Activated CD8-positive, alpha-beta T cell treated with anti-CD3 and anti-CD28 coated beads, Interleukin-2, amount 10 ng/mL, durations not matched to agents 7 days and 5 days (primary cell): ENCODE measurements around the gene PRKG1. TPM values are rescaled to one million over a fixed set of nuclear protein-coding genes. Genes with fewer than 3 reads are reported as not detected.
"Not testable (repeated sequence)": the region's sequence is repeated elsewhere in the genome, so short reads cannot be mapped to it uniquely, and the experiment has no call there.

Source experiments
- ATAC-seq: fragments of 150-1000 bp; cut with Tn5 transposase; one replicate; pipeline ENCODE4 v1.10.0; 2021; ENCODE audit warnings: moderate library complexity
- CTCF ChIA-PET: fragments of 350-600 bp; sonication (Branson Sonifier 250); formaldehyde crosslinking; loops from one replicate; lab custom pipeline; 2021; ENCODE audit warnings: antibody characterized with exemption; lab: Charles Lee
- POLR2A ChIA-PET: fragments of 350-600 bp; sonication (Branson Sonifier 250); formaldehyde crosslinking; loops from one replicate; lab custom pipeline; 2021; ENCODE audit warnings: antibody characterized with exemption; lab: Charles Lee
- DNase-seq: peaks from one replicate; pipeline ENCODE4 v3.0.0-alpha.2; 2020
- H3K27ac Mint-ChIP-seq: one replicate; pipeline ENCODE4 v1.8.0; 2021; ENCODE audit warnings: mild to moderate bottlenecking, mixed read lengths
- H3K27me3 Mint-ChIP-seq: one replicate; pipeline ENCODE4 v1.8.0; 2021; ENCODE audit warnings: low read depth, mixed read lengths
- H3K36me3 Mint-ChIP-seq: one replicate; pipeline ENCODE4 v1.8.0; 2021; ENCODE audit warnings: low read depth, mixed read lengths
- H3K4me1 Mint-ChIP-seq: one replicate; pipeline ENCODE4 v1.8.0; 2021; ENCODE audit warnings: low read depth, mixed read lengths
- H3K4me3 Mint-ChIP-seq: one replicate; pipeline ENCODE4 v1.8.0; 2021; ENCODE audit warnings: mild to moderate bottlenecking, mixed read lengths
- H3K9me3 Mint-ChIP-seq: one replicate; pipeline ENCODE4 v1.8.0; 2022; ENCODE audit warnings: mixed read lengths; ENCODE audit not compliant: insufficient read depth
- total RNA-seq, 2 experiments: library from RNA; stranded (reverse); gene quantifications; one replicate each; pipeline ENCODE4 v1.2.3, GENCODE V29; 2021

PRKG1 gene
- total RNA-seq, 2 experiments from 2014 or later: not detected

DNA sequence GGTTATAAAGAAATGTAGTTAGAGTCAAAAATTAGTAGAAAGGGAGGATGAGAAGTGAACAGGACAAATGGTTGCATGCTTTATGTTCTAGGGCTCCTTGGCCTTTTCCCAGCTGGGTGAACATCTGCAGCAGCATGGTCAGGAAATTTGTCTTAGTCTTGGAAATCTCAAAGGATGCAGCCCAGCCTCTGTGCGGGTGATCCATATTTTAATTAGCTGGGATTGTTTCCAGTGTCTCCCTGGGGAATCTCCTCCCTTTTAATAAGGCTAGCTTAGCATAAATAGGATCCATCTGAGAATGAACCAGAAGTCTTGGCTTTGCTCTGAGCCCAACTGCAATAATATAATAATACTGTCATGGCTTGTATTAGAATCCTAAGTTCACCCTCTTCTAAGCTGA, 198.3 kb downstream of the PRKG1 start:
- ATAC-seq: no peak
- ChIA-PET POLR2A (no interaction called here), CTCF (no interaction called here)
- Mint-ChIP-seq H3K27ac (no peak overlapping the region), H3K4me1 (no peaks in the 10 kb centered on the region), H3K4me3 (no peak overlapping the region), H3K27me3 (no peaks in the 10 kb centered on the region), H3K36me3 (no peaks in the 10 kb centered on the region), H3K9me3 (no peaks in the 10 kb centered on the region)
- DNase-seq: no peak

DNA sequence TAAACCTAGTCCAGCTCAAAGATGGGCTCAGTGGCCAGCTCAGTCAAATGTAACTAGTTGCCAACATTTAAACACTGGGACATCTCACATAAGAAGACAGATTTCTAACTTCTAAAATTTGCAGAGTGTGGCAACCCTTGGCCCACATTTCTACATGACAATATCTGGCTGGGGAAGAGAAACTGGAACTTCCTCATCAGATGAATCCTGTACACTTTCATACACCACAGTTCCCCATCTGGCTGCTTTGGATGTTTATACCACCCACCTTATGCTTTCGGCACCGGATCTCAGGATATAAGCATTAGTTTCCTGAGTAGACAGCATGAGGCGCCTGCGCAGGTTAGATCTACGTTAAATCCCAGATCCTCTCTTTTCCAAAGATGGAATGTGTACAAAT, 199.3 kb downstream of the PRKG1 start:
- Mint-ChIP-seq H3K9me3 (no peaks in the 10 kb centered on the region), H3K27ac (no peak overlapping the region), H3K4me1 (no peaks in the 10 kb centered on the region), H3K4me3 (no peak overlapping the region), H3K27me3 (no peaks in the 10 kb centered on the region), H3K36me3 (no peaks in the 10 kb centered on the region)
- CTCF ChIA-PET: no interaction called here
- DNase-seq: no peak
- ATAC-seq: no peak
- POLR2A ChIA-PET: no interaction called here

DNA sequence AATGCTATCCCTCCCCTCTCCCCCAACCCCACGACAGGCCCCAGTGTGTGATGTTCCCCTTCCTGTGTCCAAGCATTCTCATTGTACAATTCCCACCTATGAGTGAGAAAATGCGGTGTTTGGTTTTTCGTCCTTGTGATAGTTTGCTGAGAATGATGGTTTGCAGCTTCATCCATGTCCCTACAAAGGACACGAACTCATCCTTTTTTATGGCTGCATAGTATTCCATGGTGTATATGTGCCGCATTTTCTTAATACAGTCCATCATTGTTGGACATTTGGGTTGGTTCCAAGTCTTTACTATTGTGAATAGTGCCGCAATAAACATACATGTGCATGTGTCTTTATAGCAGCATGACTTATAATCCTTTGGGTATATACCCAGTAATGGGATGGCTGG, 201.8 kb downstream of the PRKG1 start:
- H3K27me3 Mint-ChIP-seq, H3K9me3 Mint-ChIP-seq, H3K27ac Mint-ChIP-seq, H3K4me3 Mint-ChIP-seq, CTCF ChIA-PET, POLR2A ChIA-PET, ATAC-seq, DNase-seq, H3K4me1 Mint-ChIP-seq, H3K36me3 Mint-ChIP-seq: not testable (repeated sequence)

DNA sequence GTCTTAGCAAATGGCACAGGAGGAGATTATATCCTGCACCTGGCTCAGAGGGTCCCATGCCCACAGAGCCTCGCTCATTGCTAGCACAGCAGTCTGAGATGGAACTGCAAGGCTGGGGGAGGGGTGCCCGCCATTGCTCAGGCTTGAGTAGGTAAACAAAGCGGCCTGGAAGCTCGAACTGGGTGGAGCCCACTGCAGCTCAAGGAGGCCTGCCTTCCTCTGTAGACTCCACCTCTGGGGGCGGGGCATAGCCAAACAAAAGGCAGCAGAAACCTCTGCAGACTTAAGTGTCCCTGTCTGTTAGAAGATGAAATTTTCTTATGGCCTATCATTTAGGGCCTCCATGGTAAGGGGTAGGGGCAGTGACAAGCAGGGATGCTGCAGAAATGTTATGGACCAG, 207.1 kb downstream of the PRKG1 start:
- H3K4me1 Mint-ChIP-seq, H3K27me3 Mint-ChIP-seq, ATAC-seq, CTCF ChIA-PET, H3K9me3 Mint-ChIP-seq, POLR2A ChIA-PET, H3K4me3 Mint-ChIP-seq, H3K36me3 Mint-ChIP-seq, H3K27ac Mint-ChIP-seq, DNase-seq: not testable (repeated sequence)

DNA sequence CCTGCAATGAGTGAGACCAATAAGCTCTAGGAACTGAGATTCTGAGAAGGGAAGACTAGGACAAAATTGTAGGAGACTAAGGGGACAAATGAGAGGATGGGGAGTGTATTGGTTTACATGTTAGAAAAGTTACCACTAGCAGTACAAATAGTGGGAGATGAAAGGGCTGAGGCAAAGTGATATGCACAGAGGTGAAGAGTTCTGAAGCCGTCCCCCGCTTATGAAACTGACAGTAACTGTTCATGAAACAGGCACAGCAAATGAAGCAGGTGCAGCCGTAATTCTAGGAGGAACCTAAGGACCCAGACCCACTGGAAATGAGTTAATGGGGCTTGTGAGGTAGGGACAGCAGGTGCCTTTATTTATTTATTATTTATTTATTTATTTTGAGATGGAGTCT, 211.3 kb downstream of the PRKG1 start:
- CTCF ChIA-PET: no interaction called here
- no peaks in the 10 kb centered on the region for H3K36me3 Mint-ChIP-seq

DNA sequence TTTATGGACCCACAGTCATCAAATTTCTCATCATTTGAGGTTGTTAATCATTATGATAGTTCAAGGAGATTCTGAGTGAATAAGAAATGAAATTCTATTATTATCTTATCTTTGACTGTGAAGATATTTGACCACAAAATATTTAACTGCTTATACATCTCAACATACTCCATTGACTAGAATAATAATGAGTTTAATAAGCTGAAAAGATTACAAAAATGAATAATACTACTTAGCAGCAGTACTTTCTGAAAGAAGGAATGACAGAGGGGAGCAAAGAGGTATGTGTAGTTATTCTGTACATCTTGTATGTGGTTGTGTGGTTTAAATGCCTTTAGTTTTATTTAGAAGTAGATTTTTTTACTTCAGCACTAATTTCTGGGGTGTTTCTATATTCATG, 214.2 kb downstream of the PRKG1 start:
- H3K36me3 Mint-ChIP-seq: no peaks in the 10 kb centered on the region
- H3K27ac Mint-ChIP-seq: no peak overlapping the region
- H3K27me3 Mint-ChIP-seq: no peaks in the 10 kb centered on the region
- no peak for ATAC-seq
- H3K9me3 Mint-ChIP-seq: no peaks in the 10 kb centered on the region
- ChIA-PET POLR2A (no interaction called here), CTCF (no interaction called here)
- no peak overlapping the region for H3K4me3 Mint-ChIP-seq
- DNase-seq: no peak
- H3K4me1 Mint-ChIP-seq: no peaks in the 10 kb centered on the region

More for the DNA sequence above, 211.3 kb downstream of the PRKG1 start:
- H3K4me1 Mint-ChIP-seq: no peaks in the 10 kb centered on the region
- H3K4me3 Mint-ChIP-seq: no peak overlapping the region
- POLR2A ChIA-PET: no interaction called here
- no peaks in the 10 kb centered on the region for H3K27me3 Mint-ChIP-seq
- H3K27ac Mint-ChIP-seq: no peak overlapping the region
- ATAC-seq (no peak), DNase-seq (no peak)
- no peaks in the 10 kb centered on the region for H3K9me3 Mint-ChIP-seq

DNA sequence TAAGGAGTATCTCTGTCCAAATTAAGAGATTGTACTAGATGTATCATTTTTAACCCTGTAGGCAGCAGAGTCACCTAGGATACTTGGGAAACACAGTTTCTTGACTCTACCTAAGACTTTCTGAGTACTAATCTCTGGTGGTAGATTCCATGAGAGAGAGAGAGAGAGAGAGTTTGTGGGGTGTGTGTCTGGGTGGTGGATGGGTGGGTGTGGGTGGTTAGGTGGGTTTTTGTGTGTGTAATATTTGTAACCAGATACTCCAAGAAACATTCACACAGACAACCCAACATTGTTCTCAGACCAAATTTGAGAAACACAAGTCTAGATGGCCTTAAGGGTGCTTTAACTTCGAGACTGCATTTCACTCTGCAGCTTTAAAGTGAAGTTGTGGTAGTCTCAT, 215.2 kb downstream of the PRKG1 start:
- H3K27me3 Mint-ChIP-seq: no peaks in the 10 kb centered on the region
- no peak overlapping the region for H3K4me3 Mint-ChIP-seq
- no peaks in the 10 kb centered on the region for H3K9me3 Mint-ChIP-seq
- CTCF ChIA-PET: no interaction called here
- no peak for DNase-seq
- H3K4me1 Mint-ChIP-seq: no peaks in the 10 kb centered on the region
- POLR2A ChIA-PET: no interaction called here
- H3K27ac Mint-ChIP-seq: no peak overlapping the region
- ATAC-seq: no peak
- no peaks in the 10 kb centered on the region for H3K36me3 Mint-ChIP-seq

DNA sequence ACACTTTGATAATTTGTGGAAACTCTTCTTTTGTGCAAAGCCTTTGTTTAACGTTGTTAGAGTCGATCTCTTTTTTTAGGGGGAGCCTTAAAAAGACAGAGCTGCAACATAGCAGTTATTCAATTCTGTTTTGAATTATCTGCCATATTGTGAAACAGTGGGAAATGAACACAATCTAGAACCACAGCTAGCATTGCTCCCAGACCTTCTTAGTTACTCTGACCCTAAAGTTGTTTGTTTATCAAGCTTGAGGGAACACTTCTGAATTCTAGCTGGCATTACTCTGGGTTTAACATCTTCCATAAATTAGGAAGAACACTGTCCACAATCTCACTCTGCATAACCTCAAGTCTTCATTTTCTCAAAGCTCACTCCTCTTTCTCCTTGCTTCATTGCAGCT, 217.7 kb downstream of the PRKG1 start:
- Mint-ChIP-seq H3K36me3 (no peaks in the 10 kb centered on the region), H3K9me3 (no peaks in the 10 kb centered on the region), H3K4me1 (no peaks in the 10 kb centered on the region), H3K4me3 (no peak overlapping the region), H3K27me3 (no peaks in the 10 kb centered on the region), H3K27ac (no peak overlapping the region)
- ATAC-seq (no peak), DNase-seq (no peak)
- ChIA-PET POLR2A (no interaction called here), CTCF (no interaction called here)

DNA sequence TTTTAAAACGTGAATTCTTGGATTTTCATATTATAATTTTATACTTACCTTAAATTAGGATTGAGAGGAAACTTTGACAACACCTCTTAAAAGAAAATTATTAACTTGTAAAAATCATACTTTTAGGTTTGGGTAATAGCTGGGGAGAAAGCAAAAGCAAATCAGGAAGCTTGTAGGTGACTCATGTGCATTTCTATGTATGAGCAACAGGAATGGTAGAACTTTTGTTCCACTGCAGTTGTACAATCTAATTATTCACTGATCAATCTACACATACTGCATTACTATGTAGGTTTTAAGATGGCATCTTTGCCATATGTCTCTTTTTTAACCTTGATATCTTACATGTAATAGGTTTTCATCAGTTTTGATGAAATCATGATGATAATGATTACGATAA, 223.2 kb downstream of the PRKG1 start:
- Mint-ChIP-seq H3K9me3 (no peaks in the 10 kb centered on the region), H3K27ac (no peak overlapping the region), H3K27me3 (no peaks in the 10 kb centered on the region), H3K4me3 (no peak overlapping the region), H3K4me1 (no peaks in the 10 kb centered on the region), H3K36me3 (no peaks in the 10 kb centered on the region)
- POLR2A ChIA-PET: no interaction called here
- CTCF ChIA-PET: no interaction called here
- DNase-seq (no peak), ATAC-seq (no peak)

DNA sequence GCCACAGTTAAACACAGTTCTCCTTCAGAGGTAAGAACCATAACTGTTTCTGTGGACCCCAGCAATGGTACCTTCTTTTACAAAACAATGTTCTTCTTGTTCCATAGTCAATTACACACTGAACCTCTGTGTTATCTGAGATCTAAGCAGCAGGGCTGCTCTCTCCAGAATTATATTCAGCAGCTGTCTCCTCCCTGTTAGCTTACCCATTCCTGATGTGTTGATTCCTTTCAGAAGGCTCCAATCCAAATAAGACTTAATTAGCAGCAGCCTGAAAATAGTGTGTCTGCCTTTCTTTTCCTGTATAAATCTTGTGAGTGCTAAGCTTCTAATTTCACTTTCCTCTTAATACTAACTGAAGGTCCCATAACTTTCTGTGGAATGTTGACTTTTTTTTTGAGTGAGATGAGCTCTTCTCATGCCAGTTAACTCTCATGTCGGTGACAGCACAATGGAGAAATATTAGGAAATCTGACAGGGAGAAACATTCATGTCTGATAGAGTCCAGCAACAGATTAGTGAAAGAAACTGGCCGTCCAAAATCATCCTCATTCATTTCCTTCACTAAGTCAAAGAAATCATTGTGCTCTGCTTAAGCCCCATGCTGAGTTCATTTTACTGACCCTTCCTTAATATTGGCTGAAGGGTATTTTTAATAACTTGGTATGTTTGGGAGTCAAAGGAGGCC, 226.5 kb downstream of the PRKG1 start:
- DNase-seq (no peak), ATAC-seq (no peak)
- H3K9me3 Mint-ChIP-seq: no peaks in the 10 kb centered on the region
- ChIA-PET CTCF (no interaction called here), POLR2A (no interaction called here)
- no peaks in the 10 kb centered on the region for H3K36me3 Mint-ChIP-seq
- no peaks in the 10 kb centered on the region for H3K4me1 Mint-ChIP-seq
- no peak overlapping the region for H3K4me3 Mint-ChIP-seq
- no peaks in the 10 kb centered on the region for H3K27me3 Mint-ChIP-seq
- no peak overlapping the region for H3K27ac Mint-ChIP-seq

DNA sequence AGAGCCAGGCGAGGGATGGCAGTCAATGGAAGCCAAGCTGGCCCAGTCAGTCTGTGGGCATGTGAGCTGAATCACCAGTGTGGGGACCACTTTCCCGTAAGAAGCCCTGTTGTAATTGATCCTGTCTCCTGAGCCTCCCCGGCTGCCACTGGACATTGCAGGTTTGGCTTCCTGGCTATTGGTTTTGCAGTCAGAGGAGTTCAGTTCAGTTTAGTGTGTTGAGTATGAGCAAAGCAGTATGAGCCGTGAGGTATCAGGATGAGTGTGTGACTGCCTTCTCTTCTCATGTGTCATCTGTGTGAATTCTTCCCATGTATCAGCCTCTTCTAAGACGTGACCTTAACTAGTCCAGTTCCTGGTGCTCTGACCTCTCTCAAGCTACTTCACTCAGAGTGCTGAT, 227.4 kb downstream of the PRKG1 start:
- ChIA-PET POLR2A (no interaction called here), CTCF (no interaction called here)
- ATAC-seq (no peak), DNase-seq (no peak)
- Mint-ChIP-seq H3K4me3 (no peak overlapping the region), H3K27ac (no peak overlapping the region), H3K36me3 (no peaks in the 10 kb centered on the region), H3K27me3 (no peaks in the 10 kb centered on the region), H3K4me1 (no peaks in the 10 kb centered on the region), H3K9me3 (no peaks in the 10 kb centered on the region)

DNA sequence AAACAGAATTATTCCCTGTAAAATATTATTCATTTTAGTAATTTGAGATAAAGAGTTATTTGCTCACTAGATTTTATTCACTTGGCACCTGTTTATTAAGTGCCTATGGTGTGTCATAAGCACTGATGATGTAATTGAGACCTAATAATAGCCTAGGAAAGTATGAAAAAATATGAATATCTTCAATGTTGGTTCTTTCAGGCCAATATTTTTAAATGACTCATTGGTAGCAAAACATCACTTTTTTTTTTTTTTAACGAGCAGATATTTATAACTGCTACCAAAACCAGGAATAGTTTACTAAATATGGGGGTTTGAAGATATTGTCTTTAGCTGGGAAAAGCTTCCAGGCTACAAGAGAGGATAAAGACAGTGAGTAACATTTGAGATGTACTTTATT, 228.0 kb downstream of the PRKG1 start:
- ChIA-PET POLR2A (no interaction called here), CTCF (no interaction called here)
- no peak overlapping the region for H3K27ac Mint-ChIP-seq
- no peaks in the 10 kb centered on the region for H3K27me3 Mint-ChIP-seq
- no peaks in the 10 kb centered on the region for H3K36me3 Mint-ChIP-seq
- H3K4me1 Mint-ChIP-seq: no peaks in the 10 kb centered on the region
- no peaks in the 10 kb centered on the region for H3K9me3 Mint-ChIP-seq
- no peak for ATAC-seq
- H3K4me3 Mint-ChIP-seq: no peak overlapping the region
- no peak for DNase-seq

DNA sequence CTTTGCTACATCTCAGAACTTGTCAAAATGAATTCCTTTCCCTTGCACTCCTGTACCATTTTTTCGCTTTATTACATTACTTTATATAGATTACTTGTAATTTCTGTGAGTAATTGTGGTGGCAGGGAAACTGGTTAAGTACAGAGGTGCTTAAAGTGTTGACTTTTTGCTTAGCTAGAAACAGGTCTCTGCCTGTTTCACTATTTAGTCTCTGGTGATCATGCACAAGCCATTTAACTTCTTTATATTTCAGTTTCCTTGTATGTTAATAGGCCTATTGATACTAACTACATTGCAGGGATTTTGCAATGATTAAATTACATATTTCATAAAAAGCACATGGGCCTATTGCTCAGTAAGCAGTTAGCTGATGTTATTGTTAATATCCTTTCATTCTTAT, 233.8 kb downstream of the PRKG1 start:
- Mint-ChIP-seq H3K27ac (no peak overlapping the region), H3K4me1 (no peaks in the 10 kb centered on the region), H3K27me3 (no peaks in the 10 kb centered on the region), H3K4me3 (no peak overlapping the region), H3K9me3 (no peaks in the 10 kb centered on the region), H3K36me3 (no peaks in the 10 kb centered on the region)
- ChIA-PET CTCF (no interaction called here), POLR2A (no interaction called here)
- no peak for DNase-seq
- no peak for ATAC-seq
